Mucosa of rectum (tissue), 2 donors: Measurements from ENCODE around the gene HEPHL1.

Source experiments
- H3K27ac ChIP-seq, 2 donors: one replicate each; pipeline ENCODE4 v1.7.0; 2013; ENCODE audit warnings: inconsistent platforms in 2 of 2, low read depth in 2 of 2, low read length in 2 of 2
- H3K27me3 ChIP-seq, 2 donors: one replicate each; pipeline ENCODE4 v1.7.0; 2013; ENCODE audit warnings: low read length in 2 of 2; ENCODE audit not compliant: control insufficient read depth in 2 of 2, insufficient read depth in 2 of 2
- H3K36me3 ChIP-seq, 2 donors: one replicate each; pipeline ENCODE4 v1.7.0; 2013; ENCODE audit warnings: low read length in 2 of 2; ENCODE audit not compliant: control insufficient read depth in 2 of 2, insufficient read depth in 2 of 2
- H3K4me1 ChIP-seq, 2 donors: one replicate each; pipeline ENCODE4 v1.7.0; 2013; ENCODE audit warnings: low read length in 2 of 2, mild to moderate bottlenecking in 1 of 2; ENCODE audit not compliant: control insufficient read depth in 2 of 2, insufficient read depth in 2 of 2
- H3K4me3 ChIP-seq, 2 donors: one replicate each; pipeline ENCODE4 v1.7.0; 2013; ENCODE audit warnings: low read length in 2 of 2
- H3K9ac ChIP-seq, 2 donors: one replicate each; pipeline ENCODE4 v1.7.0; 2013; ENCODE audit warnings: low read length in 2 of 2, low read depth in 1 of 2, mild to moderate bottlenecking in 1 of 2
- H3K9me3 ChIP-seq, 2 donors: one replicate each; pipeline ENCODE4 v1.7.0; 2013; ENCODE audit warnings: low read length in 2 of 2; ENCODE audit not compliant: control insufficient read depth in 2 of 2
- donor health status: healthy.
- donor health status: Normal muscosa, but diverticular disease.

Gene HEPHL1

GRCh38 chr11:94023856-94024255 lies 2.7 kb downstream of the HEPHL1 start:
- no peaks in the 10 kb centered on the region for H3K36me3 ChIP-seq
- H3K4me1 ChIP-seq, result no peaks in the 10 kb centered on the region
- H3K9me3 ChIP-seq, result no peaks in the 10 kb centered on the region
- H3K4me3 ChIP-seq, result no peak overlapping the region
- no peak overlapping the region for H3K9ac ChIP-seq
- H3K27me3 ChIP-seq, result no peaks in the 10 kb centered on the region
- no peak overlapping the region for H3K27ac ChIP-seq

GRCh38 chr11:94024547-94024946 lies 3.4 kb downstream of the HEPHL1 start:
- H3K4me1 ChIP-seq, result no peaks in the 10 kb centered on the region
- H3K9me3 ChIP-seq, result no peaks in the 10 kb centered on the region
- H3K4me3 ChIP-seq, result no peak overlapping the region
- no peaks in the 10 kb centered on the region for H3K36me3 ChIP-seq
- H3K27me3 ChIP-seq, result no peaks in the 10 kb centered on the region
- no peak overlapping the region for H3K9ac ChIP-seq
- H3K27ac ChIP-seq, result no peak overlapping the region

GRCh38 chr11:94025690-94026394 lies 4.7 kb downstream of the HEPHL1 start:
- Histone ChIP-seq H3K4me1 (no peaks in the 10 kb centered on the region), H3K9me3 (no peaks in the 10 kb centered on the region), H3K9ac (no peak overlapping the region), H3K36me3 (no peaks in the 10 kb centered on the region), H3K4me3 (no peak overlapping the region), H3K27me3 (no peaks in the 10 kb centered on the region), H3K27ac (no peak overlapping the region)

GRCh38 chr11:94027210-94027609 lies 6.1 kb downstream of the HEPHL1 start:
- no peak overlapping the region for H3K4me3 ChIP-seq
- H3K36me3 ChIP-seq, result no peaks in the 10 kb centered on the region
- no peaks in the 10 kb centered on the region for H3K27me3 ChIP-seq
- H3K9ac ChIP-seq, result no peak overlapping the region
- no peaks in the 10 kb centered on the region for H3K4me1 ChIP-seq
- H3K9me3 ChIP-seq, result no peaks in the 10 kb centered on the region
- no peak overlapping the region for H3K27ac ChIP-seq

- Histone ChIP-seq H3K27me3 (no peaks in the 10 kb centered on the region), H3K4me1 (no peaks in the 10 kb centered on the region), H3K36me3 (no peaks in the 10 kb centered on the region), H3K27ac (no peak overlapping the region), H3K9me3 (no peaks in the 10 kb centered on the region), H3K4me3 (no peak overlapping the region), H3K9ac (no peak overlapping the region)
Observed at GRCh38 chr11:94028436-94028835, 7.3 kb downstream of the HEPHL1 start.

GRCh38 chr11:94030059-94030458 lies 8.9 kb downstream of the HEPHL1 start:
- Histone ChIP-seq H3K4me1 (no peaks in the 10 kb centered on the region), H3K4me3 (no peak overlapping the region), H3K36me3 (no peaks in the 10 kb centered on the region), H3K27me3 (no peaks in the 10 kb centered on the region), H3K9me3 (no peaks in the 10 kb centered on the region), H3K9ac (no peak overlapping the region), H3K27ac (no peak overlapping the region)

GRCh38 chr11:94031625-94032024 lies 10.5 kb downstream of the HEPHL1 start:
- Histone ChIP-seq H3K9me3 (no peaks in the 10 kb centered on the region), H3K9ac (no peak overlapping the region), H3K4me1 (no peaks in the 10 kb centered on the region), H3K27me3 (no peaks in the 10 kb centered on the region), H3K27ac (no peak overlapping the region), H3K36me3 (no peaks in the 10 kb centered on the region), H3K4me3 (no peak overlapping the region)

- H3K27me3 ChIP-seq, result no peaks in the 10 kb centered on the region
- no peaks in the 10 kb centered on the region for H3K36me3 ChIP-seq
- H3K9me3 ChIP-seq, result no peaks in the 10 kb centered on the region
- H3K4me3 ChIP-seq, result no peak overlapping the region
- no peak overlapping the region for H3K27ac ChIP-seq
- H3K9ac ChIP-seq, result no peak overlapping the region
- no peaks in the 10 kb centered on the region for H3K4me1 ChIP-seq
Observed at GRCh38 chr11:94032066-94032465, 10.9 kb downstream of the HEPHL1 start.

GRCh38 chr11:94032725-94033124 lies 11.6 kb downstream of the HEPHL1 start:
- Histone ChIP-seq H3K36me3 (no peaks in the 10 kb centered on the region), H3K27me3 (no peaks in the 10 kb centered on the region), H3K9me3 (no peaks in the 10 kb centered on the region), H3K9ac (no peak overlapping the region), H3K4me1 (no peaks in the 10 kb centered on the region), H3K27ac (no peak overlapping the region), H3K4me3 (no peak overlapping the region)

- Histone ChIP-seq H3K36me3 (no peaks in the 10 kb centered on the region), H3K4me1 (no peaks in the 10 kb centered on the region), H3K4me3 (no peak overlapping the region), H3K9me3 (no peaks in the 10 kb centered on the region), H3K27ac (no peak overlapping the region), H3K27me3 (no peaks in the 10 kb centered on the region), H3K9ac (no peak overlapping the region)
Observed at GRCh38 chr11:94034207-94034606, 13.1 kb downstream of the HEPHL1 start.

- Histone ChIP-seq H3K36me3 (no peaks in the 10 kb centered on the region), H3K4me1 (no peaks in the 10 kb centered on the region), H3K27me3 (no peaks in the 10 kb centered on the region), H3K9ac (no peak overlapping the region), H3K27ac (no peak overlapping the region), H3K9me3 (no peaks in the 10 kb centered on the region), H3K4me3 (no peak overlapping the region)
Observed at GRCh38 chr11:94036096-94036495, 14.9 kb downstream of the HEPHL1 start.
